Measurements from ENCODE around the gene FKBP15. TPM values are rescaled to one million over a fixed set of nuclear protein-coding genes. Genes with fewer than 3 reads are reported as not detected.

Gene FKBP15
- total and polyA plus RNA-seq, 4 donors, result 18.2 to 47.0 (median 44.1) TPM

- Histone ChIP-seq H3K27me3 (ENCODE audit: control insufficient read depth in 3 of 3, insufficient read depth in 3 of 3, low read length in 2 of 3) (no peaks in the 10 kb centered on the region), H3K27ac (ENCODE audit: low read depth in 1 of 2, low read length in 1 of 2) (peak overlapping the region; percentile 74 to 96), H3K4me1 (ENCODE audit: control insufficient read depth in 5 of 5, insufficient read depth in 5 of 5, low read length in 5 of 5) (peaks cover 0 to 28% (median 16%) of the 10 kb centered on the region in 5 donors), H3K9ac (ENCODE audit: insufficient read depth in 1 of 2, low read length in 2 of 2) (peak overlapping the region; percentile 86 to 97), H3K4me3 (peak overlapping the region; percentile 75), H3K36me3 (ENCODE audit: control insufficient read depth in 4 of 4, insufficient read depth in 4 of 4, low read length in 4 of 4) (peaks cover 0 to 4% (median 0%) of the 10 kb centered on the region in 4 donors), H3K9me3 (ENCODE audit: control insufficient read depth in 4 of 4, insufficient read depth in 3 of 4, low read length in 3 of 4) (no peaks in the 10 kb centered on the region)
- no peak for TF ChIP-seq CTCF (IDR thresholded peaks at IDR 0.05; ENCODE audit: control extremely low read depth, extremely low read depth)
- peak in 1 of 3 donors; percentile 33 for DNase-seq
- WGBS, 2 donors, result 12 to 24% methylated on average over 20 of the region's 20 CpGs
- no peak for ATAC-seq (ENCODE audit: insufficient read depth, low FRiP score)
Measured at GRCh38 chr9:113221800-113222481, 864 bp upstream of the FKBP15 start.

- Histone ChIP-seq H3K36me3 (ENCODE audit: control insufficient read depth in 4 of 4, insufficient read depth in 4 of 4, low read length in 4 of 4) (peaks cover 0 to 4% (median 0%) of the 10 kb centered on the region in 4 donors), H3K9me3 (ENCODE audit: control insufficient read depth in 4 of 4, insufficient read depth in 3 of 4, low read length in 3 of 4) (no peaks in the 10 kb centered on the region), H3K9ac (ENCODE audit: insufficient read depth in 1 of 2, low read length in 2 of 2) (peak overlapping the region; percentile 83 to 91), H3K4me1 (ENCODE audit: control insufficient read depth in 5 of 5, insufficient read depth in 5 of 5, low read length in 5 of 5) (peaks cover 0 to 33% (median 16%) of the 10 kb centered on the region in 5 donors), H3K27ac (ENCODE audit: low read depth in 1 of 2, low read length in 1 of 2) (peak overlapping the region; percentile 66 to 82), H3K27me3 (ENCODE audit: control insufficient read depth in 3 of 3, insufficient read depth in 3 of 3, low read length in 2 of 3) (no peaks in the 10 kb centered on the region), H3K4me3 (peak overlapping the region; percentile 63)
- ATAC-seq (ENCODE audit: insufficient read depth, low FRiP score) (no peak), DNase-seq (no peak)
- 5 to 7% methylated on average over 11 of the region's 11 CpGs for WGBS, 2 donors
- no peak for TF ChIP-seq CTCF (IDR thresholded peaks at IDR 0.05; ENCODE audit: control extremely low read depth, extremely low read depth)
Measured at GRCh38 chr9:113220467-113221002, 542 bp downstream of the FKBP15 start.

- Histone ChIP-seq H3K9ac (ENCODE audit: insufficient read depth in 1 of 2, low read length in 2 of 2) (peak overlapping the region in 1 of 2 donors; percentile 91), H3K4me3 (no peak overlapping the region), H3K36me3 (ENCODE audit: control insufficient read depth in 4 of 4, insufficient read depth in 4 of 4, low read length in 4 of 4) (peaks cover 0 to 4% (median 0%) of the 10 kb centered on the region in 4 donors), H3K27ac (ENCODE audit: low read depth in 1 of 2, low read length in 1 of 2) (no peak overlapping the region), H3K4me1 (ENCODE audit: control insufficient read depth in 5 of 5, insufficient read depth in 5 of 5, low read length in 5 of 5) (peaks cover 0 to 33% (median 16%) of the 10 kb centered on the region in 5 donors), H3K27me3 (ENCODE audit: control insufficient read depth in 3 of 3, insufficient read depth in 3 of 3, low read length in 2 of 3) (no peaks in the 10 kb centered on the region), H3K9me3 (ENCODE audit: control insufficient read depth in 4 of 4, insufficient read depth in 3 of 4, low read length in 3 of 4) (no peaks in the 10 kb centered on the region)
- DNase-seq, result no peak
- 21 to 48% methylated on average over 1 of the region's 1 CpG for WGBS, 2 donors
- no peak for TF ChIP-seq CTCF (IDR thresholded peaks at IDR 0.05; ENCODE audit: control extremely low read depth, extremely low read depth)
- ATAC-seq (ENCODE audit: insufficient read depth, low FRiP score), result no peak
Measured at GRCh38 chr9:113219969-113220368, 1.1 kb downstream of the FKBP15 start.

Data from lung (tissue), 12 donors.